ENCODE results near the gene KLHL5.

GRCh38 chr4:39053983-39054382, 8.0 kb upstream of the KLHL5 start:
- TF ChIP-seq CTCF (conservative IDR thresholded peaks at IDR 0.05; ENCODE audit: low read length) (no peak), EZH2phosphoT487 (IDR thresholded peaks at IDR 0.05; ENCODE audit: borderline replicate concordance) (no peak)

Measured in Loucy (cell line).